Measurements from ENCODE around the gene TRHDE.
"Not testable (repeated sequence)": the region's sequence is repeated elsewhere in the genome, so short reads cannot be mapped to it uniquely, and the experiment has no call there.

The TRHDE gene

DNA sequence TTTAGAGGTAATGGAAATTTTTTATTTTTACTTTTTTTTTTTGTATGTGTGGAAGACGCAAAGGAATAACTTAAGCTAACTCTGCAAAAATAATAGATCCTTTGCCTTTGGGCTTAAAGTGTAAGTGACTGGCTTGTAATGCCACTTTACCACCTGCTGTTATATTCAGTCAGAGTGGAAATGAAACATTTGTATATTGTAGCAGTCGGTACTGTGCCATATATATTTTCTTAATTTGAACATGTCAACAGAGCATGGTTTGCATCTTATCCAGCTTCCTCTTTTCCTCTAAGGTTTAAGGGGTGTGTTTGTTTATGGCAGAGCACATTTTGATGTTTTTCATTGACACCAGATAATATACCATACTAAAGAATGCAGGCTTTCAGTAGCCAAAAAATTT lies 176.6 kb downstream of the TRHDE start:
- no peak for DNase-seq

DNA sequence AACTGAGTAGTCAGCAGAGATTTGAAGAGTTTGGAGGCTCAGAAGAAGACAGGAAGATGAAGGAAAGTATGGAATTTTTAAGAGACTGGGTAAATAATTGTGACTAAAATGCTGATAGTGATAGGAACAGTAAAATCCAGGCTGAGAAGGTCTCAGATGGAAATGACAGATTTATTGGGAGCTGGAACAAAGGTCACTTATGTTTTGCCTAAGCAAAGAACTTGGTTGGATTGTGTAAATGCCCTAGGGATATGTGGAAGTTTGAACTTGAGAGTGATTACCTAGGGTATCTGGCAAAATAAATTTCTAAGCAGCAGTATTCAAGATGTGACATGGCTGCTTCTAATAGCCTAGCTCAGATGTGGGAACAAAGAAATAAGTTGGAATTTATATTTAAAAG lies 180.9 kb downstream of the TRHDE start:
- DNase-seq = no peak

- DNase-seq = no peak
These were observed 181.4 kb downstream of the TRHDE start for GRCh38 chr12:72453550-72453949.

DNA sequence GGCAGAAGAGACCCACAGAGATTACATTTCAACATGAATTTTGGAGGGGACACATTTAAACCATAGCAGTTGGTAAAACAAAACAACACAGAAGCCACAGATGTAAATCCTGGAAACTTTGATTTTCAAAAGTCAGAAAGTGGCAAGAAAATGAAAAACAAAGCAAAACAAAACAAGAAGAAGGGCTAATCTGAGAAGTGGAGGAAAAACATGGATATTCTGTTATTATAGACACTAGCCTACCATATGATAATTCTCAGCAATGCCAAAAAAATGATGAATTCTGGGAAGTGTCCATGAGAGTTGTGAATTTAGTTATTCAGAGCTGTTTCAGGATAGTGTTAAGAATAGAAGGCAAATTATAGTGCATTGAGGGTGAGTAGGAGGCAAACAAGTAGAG lies 192.3 kb downstream of the TRHDE start:
- no peak for DNase-seq

DNA sequence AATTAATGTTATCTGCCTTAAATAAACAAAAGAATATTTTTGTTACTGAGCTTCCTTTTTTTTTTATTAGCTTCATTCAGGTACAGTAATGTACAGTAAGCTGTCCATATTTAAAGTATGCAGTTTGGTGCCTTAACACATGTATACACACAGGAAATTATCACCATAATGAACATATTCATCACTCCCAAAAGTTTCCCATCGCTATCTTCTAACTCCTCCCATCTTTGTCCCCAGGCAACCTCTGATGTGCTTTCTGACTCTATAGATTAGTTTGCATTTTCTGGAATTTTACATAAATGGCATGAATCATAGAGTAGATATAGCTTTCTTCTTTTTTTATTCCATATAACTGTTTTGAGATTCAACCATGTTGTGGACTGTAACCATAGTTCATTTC lies 193.0 kb downstream of the TRHDE start:
- DNase-seq = no peak

DNA sequence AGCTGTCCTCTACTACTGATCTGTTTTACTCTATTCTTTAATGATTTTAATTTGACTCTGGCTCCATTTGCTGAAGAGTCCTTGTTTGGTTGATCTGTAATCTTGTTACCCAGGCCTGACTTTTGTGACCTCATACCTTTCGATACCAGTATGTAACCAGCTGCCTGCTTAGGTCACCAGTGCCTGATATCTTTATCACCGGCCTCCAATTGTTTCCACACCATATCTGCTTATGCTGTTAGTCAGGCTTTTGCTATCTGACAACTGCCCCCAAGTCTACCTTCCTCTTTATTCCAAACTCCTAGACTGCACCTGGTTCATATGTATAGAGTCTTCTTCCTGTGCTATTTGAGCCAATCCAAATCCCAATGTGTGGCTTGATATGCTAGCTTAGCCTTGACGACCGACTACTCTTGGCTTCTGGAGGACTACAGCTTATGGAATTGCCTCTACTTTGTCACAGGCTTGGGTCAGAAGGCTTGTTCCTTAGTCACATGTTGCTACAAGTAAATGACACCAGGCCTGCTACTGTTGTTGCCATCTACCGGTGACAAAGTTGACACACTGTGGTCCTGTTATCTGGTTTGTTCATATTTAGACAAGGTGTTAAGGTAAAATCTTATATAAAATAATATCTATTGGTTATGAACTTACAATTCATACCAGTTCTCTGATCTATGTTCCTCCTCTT lies 193.9 kb downstream of the TRHDE start:
- no peak for DNase-seq

- DNase-seq = no peak
These were observed 195.8 kb downstream of the TRHDE start for GRCh38 chr12:72467985-72468384.

GRCh38 chr12:72468505-72468904 lies 196.3 kb downstream of the TRHDE start:
- DNase-seq = no peak

GRCh38 chr12:72471806-72472205 lies 199.6 kb downstream of the TRHDE start:
- DNase-seq = no peak

- DNase-seq = no peak
These were observed 200.2 kb downstream of the TRHDE start for GRCh38 chr12:72472350-72472749.

- DNase-seq = no peak
These were observed 204.1 kb downstream of the TRHDE start for GRCh38 chr12:72476301-72476700.

GRCh38 chr12:72485017-72485701 lies 213.0 kb downstream of the TRHDE start:
- no peak for DNase-seq

GRCh38 chr12:72491426-72491825 lies 219.3 kb downstream of the TRHDE start:
- no peak for DNase-seq

GRCh38 chr12:72493407-72493806 lies 221.2 kb downstream of the TRHDE start:
- no peak for DNase-seq

GRCh38 chr12:72498354-72498753 lies 226.2 kb downstream of the TRHDE start:
- DNase-seq = no peak

DNA sequence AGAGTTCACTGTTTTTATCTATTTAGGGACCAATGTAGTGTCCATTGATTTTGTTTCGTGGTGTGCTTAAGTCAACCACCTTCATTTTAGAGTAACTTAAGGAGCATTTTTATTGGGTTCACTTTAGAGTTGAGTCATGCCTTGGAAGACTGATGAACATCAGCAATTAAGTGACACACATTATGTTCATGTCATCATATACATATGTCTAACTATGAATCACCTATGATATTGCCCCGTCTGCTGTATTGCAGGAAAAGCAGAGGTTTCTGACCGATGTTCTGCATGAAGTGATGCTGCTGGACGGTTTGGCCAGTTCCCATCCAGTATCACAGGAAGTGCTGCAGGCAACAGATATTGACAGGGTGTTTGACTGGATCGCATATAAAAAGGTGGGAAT lies 227.1 kb downstream of the TRHDE start:
- no peak for DNase-seq

- no peak for DNase-seq
These were observed 230.4 kb downstream of the TRHDE start for GRCh38 chr12:72502546-72502945.

DNA sequence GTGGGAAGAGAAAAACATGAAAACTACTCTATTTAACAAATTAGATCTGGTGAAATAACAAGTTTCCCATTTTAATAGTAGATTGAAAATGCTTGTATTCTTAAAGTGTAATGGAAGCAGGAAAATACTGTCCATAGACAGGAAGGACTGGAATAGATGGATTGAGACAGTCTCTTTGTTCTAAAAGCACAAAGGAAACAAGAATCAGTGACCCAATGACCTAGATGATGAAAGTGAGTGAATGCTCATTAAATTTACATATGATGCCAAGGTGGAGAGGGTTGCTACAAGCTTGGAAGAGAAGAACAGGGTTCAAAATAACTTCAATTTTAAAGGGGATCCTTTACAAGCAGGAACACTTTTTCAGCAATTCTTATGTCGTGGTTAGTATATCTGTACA lies 233.1 kb downstream of the TRHDE start:
- DNase-seq = no peak

- DNase-seq = no peak
These were observed 237.7 kb downstream of the TRHDE start for GRCh38 chr12:72509891-72510290.

DNA sequence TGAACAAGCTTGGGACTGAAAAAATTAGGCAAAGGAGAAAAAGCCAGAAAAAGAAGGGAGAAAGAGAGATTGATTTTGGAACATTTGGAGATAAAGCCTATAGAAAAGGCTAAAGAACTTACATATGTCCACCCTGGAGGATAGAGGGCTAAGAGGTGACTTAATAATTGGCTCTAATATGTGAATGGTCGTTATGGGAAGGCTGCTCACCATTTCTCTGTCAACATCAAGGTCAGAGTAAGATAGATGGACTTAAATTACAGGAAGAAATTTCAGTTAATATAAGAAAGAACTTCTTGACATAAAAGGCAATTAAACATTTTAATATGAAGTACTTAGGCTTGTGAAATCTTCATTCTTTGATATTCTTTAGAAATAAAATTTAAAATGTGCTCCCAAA lies 238.6 kb downstream of the TRHDE start:
- DNase-seq = no peak

DNA sequence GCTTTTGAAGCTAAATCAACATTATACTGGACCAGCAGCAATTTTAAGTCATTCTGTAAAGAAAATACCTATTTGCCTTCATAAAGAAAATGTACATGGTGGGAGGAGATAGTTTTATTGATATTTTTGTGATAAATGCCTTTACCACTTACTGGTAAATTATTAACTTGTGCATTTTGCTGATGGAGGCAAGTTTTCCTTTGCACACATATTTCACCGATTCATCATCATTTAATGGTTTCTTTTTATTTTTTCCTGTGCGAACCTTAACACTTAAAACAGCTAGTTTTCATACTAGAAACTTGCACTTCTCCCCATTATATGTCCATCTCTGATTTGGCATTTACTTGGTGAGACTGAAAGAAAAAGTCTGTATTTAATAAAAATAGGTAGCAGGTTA lies 239.3 kb downstream of the TRHDE start:
- DNase-seq = no peak

DNA sequence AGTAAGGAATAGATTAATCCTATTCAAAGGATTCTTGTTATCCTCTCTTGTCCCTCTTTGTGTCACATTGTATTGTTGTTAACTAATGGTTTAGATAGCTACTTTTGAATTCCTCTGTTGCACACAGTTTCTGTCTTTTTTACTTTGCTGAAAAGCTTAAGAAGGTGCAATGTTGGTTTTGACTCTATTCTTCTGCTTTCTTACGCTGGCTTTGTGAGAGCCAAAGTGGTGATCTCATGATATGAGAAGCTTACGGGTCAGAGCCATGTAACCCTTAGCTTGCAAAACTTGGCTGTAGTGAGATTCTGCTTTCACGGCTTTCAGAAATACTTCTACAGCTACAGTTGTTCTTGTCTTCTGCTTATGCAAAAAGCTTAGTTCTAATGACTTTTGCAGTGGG lies 239.7 kb downstream of the TRHDE start:
- no peak for DNase-seq

GRCh38 chr12:72520044-72520678 lies 248.0 kb downstream of the TRHDE start:
- not testable (repeated sequence) for DNase-seq

DNA sequence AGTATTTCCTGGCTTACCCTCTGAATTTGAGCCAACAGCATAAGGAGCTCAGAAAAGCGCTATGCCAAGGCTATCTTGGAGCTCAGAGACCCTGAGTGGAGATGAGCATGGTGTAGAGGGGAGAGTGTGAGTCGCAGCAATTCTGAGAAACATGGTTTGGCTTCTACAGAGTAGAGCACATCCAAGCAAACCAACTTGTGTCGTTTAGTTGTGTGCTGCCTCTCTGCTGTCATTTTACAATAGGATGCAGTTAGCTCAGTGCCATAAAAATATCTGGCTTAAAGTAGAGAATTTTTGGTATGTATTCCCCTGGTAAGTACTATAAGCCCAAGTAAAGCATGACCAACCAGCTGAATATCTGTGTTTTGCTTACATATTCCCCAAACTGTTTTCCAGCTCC lies 249.2 kb downstream of the TRHDE start:
- no peak for DNase-seq

Measured in NCI-H1048 (cell line).